Prostate gland (tissue), 2 donors: Measurements from ENCODE around the gene ARPP21.

Experiments
- POLR2A ChIP-seq: fragments of 450-650 bp; IDR thresholded peaks from one replicate; pipeline ENCODE4 v1.6.1; 2016; ENCODE audit warnings: antibody characterized with exemption, mild to moderate bottlenecking
- TF ChIP-seq, protein P1 (sequence below), 4 experiments: fragments of 200-600 bp in 2 of 4; fragments of 450-650 bp in 2 of 4; sonication (generic) in 2 of 4; IDR thresholded peaks; 1 replicate in 3 of 4; 2 replicates in 1 of 4; pipeline ENCODE4 v1.5.1; 2016 to 2019; ENCODE audit warnings: antibody characterized with exemption in 4 of 4, mild to moderate bottlenecking in 2 of 4, moderate library complexity in 2 of 4

DNA sequence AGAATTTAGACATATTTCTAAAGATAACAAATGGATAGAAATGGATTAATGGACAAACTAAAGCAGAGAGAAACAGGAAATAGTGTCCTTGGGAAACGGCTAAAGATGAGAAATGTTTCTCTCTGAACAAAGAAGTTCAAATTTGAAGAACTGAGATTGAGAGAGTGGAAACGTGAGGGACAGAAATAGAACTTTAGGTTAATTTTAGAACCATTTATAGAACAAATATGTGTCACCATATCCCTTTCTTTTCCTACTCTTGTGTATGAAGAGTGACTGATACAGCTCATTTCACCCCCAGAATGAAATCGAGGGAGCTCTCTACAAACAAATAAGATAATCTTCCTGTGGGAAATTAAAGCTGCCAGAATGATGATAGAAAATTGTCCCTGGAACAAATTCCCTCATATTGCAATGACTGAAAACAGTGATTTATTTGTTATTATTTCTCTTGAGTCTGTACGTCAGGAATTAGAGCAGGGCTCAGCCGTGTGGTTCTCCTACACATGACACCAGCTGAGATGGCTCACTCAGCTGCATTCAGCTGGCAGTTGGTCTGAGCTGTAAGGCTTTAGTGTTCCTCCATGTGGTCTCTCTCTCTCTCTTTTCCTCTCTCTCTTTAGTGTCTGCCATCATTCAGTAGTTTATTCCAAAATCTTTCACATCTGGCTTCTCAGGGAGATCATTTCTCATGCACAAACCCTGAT, 46.6 kb upstream of the ARPP21 start:
- TF ChIP-seq, protein P1, sequence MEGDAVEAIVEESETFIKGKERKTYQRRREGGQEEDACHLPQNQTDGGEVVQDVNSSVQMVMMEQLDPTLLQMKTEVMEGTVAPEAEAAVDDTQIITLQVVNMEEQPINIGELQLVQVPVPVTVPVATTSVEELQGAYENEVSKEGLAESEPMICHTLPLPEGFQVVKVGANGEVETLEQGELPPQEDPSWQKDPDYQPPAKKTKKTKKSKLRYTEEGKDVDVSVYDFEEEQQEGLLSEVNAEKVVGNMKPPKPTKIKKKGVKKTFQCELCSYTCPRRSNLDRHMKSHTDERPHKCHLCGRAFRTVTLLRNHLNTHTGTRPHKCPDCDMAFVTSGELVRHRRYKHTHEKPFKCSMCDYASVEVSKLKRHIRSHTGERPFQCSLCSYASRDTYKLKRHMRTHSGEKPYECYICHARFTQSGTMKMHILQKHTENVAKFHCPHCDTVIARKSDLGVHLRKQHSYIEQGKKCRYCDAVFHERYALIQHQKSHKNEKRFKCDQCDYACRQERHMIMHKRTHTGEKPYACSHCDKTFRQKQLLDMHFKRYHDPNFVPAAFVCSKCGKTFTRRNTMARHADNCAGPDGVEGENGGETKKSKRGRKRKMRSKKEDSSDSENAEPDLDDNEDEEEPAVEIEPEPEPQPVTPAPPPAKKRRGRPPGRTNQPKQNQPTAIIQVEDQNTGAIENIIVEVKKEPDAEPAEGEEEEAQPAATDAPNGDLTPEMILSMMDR (IDR thresholded peaks at IDR 0.05) = no peak
- no peak for TF ChIP-seq POLR2A
